ENCODE measurements around the gene TBX1.
"Not testable (repeated sequence)": the region's sequence is repeated elsewhere in the genome, so short reads cannot be mapped to it uniquely, and the experiment has no call there.

Gene TBX1

DNA sequence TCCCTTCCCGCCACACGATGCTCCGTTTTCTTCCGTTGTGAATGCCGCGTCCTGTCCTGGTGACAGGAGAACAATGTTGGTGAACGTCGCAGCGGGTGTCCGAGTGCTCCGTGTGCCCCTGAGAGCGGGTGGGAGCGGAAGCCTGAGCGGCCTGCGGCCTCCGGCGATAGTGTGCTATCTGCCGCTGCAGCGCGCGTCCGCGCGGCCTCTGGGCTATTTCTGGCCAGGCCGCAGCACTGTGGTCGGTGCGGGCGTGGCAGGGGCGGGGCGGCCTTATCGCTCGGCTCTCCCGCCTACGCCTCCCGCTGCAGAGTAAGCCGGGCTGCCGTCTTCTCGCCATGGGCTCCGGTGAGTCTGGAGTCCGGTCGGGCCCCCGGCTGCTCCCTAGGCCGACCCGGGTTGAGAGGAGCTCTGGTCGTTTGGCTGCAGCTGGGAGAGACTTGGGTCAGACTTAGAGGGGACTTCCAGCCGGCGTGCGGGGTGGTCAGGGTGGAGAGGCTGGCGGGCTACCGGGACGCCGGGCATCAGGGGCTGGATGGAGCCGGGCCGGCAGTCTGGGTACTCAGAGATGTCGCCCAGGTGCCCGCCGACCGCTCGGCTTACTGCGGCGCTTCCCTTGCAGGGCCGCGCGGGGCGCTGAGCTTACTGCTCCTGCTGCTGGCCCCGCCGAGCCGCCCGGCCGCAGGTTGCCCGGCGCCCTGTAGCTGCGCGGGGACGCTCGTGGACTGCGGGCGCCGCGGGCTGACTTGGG, 37.2 kb upstream of the TBX1 start, which contains the start of gene GP1BB:
Gene GP1BB, plus strand, starts transcription at position 308 of the 751 bp plus-strand sequence. Its CDS starts 31 bp downstream, at position 339.
- no peak for DNase-seq (ENCODE audit: low read depth)

DNA sequence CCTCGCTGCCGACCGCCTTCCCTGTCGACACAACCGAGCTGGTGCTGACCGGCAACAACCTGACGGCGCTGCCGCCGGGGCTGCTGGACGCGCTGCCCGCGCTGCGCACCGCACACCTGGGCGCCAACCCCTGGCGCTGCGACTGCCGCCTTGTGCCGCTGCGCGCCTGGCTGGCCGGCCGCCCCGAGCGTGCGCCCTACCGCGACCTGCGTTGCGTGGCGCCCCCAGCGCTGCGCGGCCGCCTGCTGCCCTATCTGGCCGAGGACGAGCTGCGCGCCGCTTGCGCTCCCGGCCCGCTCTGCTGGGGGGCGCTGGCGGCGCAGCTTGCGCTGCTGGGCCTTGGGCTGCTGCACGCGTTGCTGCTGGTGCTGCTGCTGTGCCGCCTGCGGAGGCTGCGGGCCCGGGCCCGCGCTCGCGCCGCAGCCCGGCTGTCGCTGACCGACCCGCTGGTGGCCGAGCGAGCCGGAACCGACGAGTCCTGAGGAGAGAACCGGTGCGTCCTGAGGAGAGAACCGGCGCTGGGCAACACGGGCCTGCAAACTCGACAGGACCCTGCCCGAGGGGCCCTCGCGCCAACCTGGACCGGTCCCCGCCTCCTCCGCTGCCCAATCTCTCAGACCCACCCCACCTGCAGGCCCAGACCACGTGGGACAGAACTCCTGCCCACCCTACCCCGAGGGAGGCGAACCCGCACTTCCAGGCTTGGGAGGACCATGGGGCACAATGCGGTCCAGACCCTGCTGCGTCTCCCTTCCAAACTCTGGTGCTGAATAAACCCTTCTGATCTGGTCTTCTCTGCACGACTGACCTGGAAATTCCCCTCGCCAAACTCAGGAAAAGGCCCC, 36.4 kb upstream of the TBX1 start:
- no peak for DNase-seq (ENCODE audit: low read depth)

DNA sequence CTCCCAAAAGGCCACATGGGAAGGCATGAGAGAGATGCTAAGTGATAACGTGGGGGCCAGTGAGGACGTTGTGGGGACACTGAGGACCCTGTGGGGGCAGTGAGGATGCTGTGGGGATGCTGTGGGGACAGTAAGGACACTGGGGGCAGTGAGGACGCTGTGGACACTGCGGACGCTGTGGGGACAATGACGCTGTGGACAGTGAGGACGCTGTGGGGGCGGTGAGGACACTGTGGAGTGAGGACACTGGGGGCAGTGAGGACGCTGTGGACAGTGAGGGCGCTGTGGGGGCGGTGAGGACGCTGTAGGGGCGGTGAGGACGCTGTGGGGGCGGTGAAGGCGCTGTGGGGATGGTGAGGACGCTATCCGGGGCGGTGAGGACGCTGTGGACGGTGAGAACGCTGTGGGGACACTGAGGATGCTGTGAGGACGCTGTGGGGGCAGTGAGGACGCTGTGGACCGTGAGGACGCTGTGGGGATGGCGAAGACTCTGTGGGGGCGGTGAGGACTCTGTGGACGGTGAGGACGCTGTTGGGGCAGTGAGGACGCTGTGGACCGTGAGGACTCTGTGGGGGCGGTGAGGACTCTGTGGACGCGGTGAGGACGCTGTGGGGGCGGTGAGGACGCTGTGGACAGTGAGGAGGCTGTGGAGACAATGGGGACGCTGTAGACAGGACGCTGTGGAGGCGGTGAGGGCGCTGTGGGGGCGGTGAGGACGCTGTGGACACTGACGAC, 35.5 kb upstream of the TBX1 start:
- no peak for DNase-seq (ENCODE audit: low read depth)

GRCh38 chr22:19726064-19726788, 34.4 kb upstream of the TBX1 start:
- DNase-seq (ENCODE audit: low read depth) = not testable (repeated sequence)

DNA sequence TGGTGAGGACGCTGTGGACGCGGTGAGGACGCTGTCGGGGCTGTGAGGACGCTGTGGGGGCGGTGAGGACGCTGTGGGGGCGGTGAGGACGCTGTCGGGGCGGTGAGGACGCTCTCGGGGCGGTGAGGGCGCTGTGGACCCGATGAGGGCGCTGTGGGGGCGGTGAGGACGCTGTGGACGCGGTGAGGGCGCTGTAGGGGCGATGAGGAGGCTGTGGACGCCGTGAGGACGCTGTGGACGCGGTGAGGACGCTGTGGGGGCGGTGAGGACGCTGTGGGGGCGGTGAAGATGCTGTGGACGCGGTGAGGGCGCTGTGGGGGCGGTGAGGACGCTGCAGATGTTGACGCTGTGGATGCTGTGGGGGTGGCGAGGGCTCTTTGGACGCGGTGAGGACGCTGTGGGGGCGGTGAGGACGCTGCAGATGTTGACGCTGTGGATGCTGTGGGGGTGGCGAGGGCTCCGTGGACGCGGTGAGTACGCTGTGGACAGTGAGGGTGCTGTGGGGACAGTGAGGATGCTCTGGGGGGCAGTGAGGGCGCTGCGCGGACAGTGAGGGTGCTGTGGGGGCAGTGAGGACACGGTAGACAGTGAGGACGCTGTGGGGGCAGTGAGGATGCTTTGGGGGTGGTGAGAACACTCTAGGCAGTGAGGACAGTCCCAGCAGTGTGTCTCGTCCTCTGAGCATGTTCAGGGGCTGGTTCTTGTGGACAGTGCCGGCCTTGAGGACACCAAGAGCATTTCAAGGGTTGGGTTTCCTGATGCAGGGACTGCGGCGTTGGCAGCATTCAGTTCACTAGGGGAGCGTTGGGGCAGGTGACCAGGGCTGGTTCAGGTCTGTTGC, 33.0 kb upstream of the TBX1 start:
- no peak for DNase-seq (ENCODE audit: low read depth)

- DNase-seq (ENCODE audit: low read depth) = no peak
Observed at GRCh38 chr22:19728271-19728670, 32.3 kb upstream of the TBX1 start.

DNA sequence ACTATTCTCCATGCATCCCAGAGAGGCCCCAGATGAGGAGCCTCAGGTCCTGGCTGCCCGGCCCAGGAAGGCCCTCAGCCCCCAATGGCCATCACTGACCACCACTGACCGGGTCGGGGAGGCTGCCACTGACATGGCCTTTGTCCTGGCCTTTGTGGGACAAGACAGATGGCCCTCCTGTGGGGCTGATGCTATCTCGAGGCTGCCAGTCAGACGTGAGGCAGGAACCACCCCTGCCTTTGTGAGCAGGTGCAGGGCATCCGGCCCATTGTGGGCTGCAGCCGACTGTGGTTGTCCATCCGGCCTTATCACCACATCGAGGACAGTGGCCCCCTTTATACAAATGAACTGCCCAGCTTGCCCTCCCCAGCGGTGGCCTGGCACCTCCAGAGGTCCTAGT, 31.7 kb upstream of the TBX1 start:
- DNase-seq (ENCODE audit: low read depth) = no peak

GRCh38 chr22:19729507-19729906, 31.1 kb upstream of the TBX1 start:
- no peak for DNase-seq (ENCODE audit: low read depth)

GRCh38 chr22:19730198-19730597, 30.4 kb upstream of the TBX1 start:
- DNase-seq (ENCODE audit: low read depth) = no peak

DNA sequence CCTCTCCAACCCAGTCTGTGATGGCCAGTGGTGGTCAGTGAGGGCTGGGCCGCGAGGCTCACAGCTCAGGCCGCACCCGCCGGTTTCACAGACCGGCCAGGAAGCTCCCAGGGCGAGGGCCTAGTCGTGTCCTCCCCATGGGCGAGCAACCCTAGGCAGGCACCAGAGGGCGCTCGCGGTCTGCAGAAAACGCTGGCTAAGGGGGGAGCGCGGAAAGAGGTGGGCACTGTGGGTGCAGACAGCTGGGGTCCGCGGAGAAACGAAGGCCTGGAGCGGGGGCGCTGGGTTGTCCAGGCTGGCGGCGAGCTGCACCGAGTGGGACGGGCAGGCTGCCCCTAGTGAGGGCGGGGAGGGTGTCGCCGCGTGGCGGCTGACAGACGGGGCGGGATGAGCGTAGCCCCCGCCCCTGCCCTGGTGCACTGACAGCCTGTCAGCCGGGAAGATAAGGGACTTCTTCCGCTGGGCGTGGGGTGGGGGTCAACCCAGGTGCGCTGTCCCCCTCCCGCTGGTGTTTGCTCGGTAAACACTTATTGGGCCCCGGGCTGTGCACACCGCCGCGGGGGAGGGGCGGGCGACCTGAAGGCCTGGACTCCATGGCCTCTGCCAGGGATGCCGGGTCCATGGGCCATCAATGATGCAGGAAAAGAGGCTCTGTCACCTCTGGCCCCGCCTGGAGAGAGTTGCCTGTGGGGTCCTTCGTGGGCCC, 29.8 kb upstream of the TBX1 start:
- peak; percentile 73 for DNase-seq (ENCODE audit: low read depth)

DNA sequence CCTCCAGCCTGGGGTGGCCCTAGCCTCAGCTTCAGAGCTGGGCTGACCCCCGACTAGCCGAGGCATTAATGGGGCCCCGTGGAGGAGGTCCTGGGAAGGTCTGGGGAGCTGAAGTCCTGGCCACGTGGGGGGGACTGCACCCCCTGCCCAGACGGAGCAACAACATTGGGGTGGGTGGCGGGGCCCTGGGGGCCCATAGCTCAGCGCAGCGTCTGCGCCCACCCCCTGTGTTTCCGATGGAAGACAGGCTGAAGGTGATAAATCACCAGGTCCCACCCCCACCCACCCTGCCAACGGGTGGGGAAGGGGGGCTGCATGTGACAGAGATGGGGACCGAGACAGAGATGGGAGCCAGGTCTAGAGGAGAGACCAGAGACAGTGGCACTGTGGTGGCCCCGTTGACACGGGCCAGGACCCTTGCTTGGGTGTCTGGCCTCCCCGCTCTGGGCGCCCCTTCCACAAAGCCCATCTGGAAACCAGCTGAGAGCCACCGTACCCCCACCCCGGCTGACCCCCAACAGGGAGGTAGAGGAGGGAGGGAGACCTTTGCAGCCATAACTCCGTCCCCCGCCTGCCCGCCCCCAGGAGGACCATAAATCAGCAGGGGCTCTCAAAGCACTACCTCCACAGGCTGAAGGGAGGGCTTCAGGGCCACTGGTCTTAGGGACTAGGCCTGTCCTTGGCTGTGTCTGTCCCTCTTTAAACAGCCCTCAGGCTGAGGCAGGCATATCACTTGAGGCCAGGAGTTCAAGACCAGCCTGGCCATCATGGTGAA, 29.0 kb upstream of the TBX1 start:
- DNase-seq (ENCODE audit: low read depth) = no peak

DNA sequence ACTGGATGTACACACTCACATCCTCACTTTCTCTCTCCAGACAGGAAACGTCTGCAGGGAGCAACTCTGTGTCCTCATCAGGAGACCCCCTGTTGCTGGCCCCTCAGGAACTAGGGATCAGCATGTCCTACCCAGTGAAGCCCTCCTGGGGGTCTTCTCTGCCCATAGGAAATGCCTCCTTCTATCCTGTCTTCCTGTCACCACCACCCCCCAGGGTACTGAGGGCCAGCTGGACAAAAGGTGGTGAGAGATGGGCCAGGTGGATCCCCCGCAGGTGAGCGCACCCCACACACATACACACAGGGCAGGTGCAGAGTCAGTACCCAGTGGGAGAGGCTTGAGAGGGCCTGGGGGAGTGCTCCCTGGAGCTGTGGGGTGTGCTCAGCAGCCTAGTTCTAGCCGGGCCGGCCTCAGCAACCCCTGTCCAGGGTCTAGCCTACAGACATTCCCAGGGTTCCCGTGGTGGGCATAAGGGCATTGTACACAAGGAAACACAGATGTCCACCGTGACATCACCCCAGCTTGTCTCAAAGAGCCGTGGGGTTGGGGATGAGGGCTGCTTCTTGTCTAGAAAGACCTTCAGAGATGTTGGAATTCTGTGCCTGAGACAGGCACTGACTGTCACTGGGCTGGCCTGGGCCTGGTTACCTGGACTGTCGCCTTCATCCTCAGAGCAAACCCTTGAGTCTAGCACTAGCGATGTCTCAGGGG, 28.0 kb upstream of the TBX1 start:
- DNase-seq (ENCODE audit: low read depth) = no peak

DNA sequence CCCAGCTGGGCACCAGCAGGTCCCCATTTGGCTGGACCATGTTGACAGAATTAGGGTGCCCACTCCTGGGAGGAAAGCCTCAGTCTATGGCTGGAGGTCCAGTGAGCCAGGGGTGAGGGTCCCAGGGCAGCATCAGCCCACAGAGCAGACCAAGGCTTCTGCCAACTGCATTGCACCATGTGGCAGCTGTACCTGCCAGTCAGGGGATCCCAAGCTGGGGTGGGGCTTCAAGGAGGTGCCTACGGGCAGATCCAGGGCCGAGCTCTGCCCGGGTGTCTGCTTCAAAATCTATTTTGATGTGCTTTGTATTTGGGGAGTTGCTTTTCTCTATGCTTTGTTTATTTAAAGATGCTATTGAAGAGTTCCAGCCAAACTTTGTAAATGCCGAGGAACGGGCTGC, 26.8 kb upstream of the TBX1 start:
- no peak for DNase-seq (ENCODE audit: low read depth)

- no peak for DNase-seq (ENCODE audit: low read depth)
Observed at GRCh38 chr22:19734163-19734562, 26.4 kb upstream of the TBX1 start.

DNA sequence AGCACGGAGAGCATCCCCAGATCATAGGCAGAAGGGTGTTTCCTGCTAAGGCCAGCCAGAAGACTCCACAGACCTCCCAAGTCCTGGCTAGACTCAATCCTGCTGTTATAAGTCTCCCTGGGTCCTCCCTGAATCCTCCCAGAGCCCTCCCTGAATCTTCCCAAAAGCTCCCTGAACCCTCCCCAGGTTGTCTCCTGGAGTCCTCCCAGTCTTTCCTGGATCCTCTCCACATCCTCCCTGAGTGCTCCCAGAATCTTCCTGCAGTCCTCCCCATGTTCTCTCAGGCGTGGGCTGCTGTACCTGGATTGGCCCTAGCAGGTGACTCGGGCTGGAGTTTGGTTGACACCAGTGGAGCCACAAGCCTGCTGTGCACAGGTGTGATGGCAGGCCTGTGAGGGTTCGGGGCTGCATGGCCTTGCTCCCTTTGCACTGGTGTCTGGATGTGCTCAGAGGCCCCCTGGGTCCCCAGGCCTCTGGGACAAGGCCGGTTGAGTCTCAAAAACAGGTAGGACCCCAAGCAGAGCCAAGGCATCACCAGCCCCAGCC, 25.7 kb upstream of the TBX1 start:
- DNase-seq (ENCODE audit: low read depth) = no peak

DNA sequence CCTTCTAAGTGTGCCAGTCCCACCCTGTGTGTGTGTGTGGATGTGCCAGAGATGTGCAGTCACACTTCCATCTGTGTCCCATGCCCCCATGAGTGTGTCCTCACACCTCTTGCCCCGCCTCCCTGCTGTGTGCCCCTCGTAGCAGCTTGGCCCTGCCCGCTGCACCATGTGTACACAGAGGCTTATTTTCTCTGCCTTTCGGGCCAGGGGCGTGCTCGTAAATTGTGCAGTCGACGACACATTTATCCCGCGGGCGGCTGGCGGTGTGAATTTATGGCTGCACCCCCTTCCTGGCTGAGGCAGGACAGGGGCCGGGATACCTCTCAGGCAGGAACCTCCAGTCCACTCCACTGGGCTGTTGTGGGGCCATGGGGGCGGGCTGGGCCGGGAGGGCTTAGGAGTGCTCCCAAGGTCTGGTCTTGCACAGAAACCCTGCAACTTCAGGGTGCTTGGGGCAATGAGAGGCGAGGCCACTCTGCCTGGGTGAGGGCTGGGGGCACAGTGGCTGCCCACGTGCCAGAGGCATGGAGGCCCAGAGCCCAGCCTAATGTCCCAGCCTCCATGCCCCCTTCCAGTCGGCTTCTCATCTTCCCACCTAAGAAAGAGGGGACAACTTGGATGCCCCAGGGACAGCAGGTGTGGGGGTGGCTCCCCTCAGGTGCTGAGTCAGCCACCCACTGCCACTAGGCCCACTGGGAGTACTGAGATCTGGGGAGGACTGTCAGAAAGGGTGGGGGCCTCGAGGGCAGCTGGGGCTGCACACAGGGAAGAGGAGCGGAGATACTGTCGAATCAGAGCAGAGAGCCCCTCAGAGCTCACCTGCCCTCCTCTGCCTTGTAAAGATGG, 24.7 kb upstream of the TBX1 start:
- no peak for DNase-seq (ENCODE audit: low read depth)

DNA sequence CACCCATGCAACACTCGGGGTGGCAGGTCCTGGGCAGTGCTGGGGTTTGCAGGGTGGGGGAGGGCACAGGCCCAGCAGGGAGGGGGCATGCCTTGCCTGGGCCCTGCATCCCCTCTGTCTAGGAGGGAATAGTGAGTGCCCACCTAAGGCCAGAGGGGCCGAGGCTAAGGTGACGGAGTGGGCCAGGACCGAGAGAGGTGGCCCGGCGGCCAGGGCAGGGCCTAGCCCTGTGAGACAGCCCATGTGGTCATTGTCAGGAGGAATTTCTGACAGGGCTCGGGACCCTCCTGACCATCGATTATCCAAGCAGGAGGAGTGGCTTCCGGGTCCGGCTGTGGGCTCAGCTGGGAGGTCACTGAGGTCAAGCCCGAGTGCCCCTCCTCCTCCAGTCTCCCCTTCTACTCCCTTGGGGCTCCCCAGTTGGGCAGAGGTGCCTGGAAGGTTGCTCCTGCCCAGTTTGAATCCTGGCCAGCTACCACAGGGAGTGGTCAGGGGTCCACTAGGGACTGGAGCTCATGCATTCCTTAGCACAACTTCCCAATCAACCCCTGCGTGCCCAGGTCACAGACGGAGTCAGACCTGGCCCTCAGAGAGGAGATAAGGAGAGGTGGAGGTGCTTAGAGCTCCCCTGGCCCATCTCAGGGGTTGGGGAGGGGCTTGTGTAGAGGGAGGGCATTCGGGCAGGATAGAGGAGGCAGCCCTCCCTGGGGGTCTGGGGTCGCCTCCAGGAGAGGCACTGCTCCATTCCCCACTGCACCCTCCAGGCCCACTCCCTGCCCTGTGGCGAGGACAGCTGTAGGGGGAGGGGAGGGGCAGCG, 22.5 kb upstream of the TBX1 start:
- DNase-seq (ENCODE audit: low read depth) = no peak
